ENCODE data around the gene PHGDH. TPM values are rescaled to one million over a fixed set of nuclear protein-coding genes. Genes with fewer than 3 reads are reported as not detected.
"Not testable (repeated sequence)": the region's sequence is repeated elsewhere in the genome, so short reads cannot be mapped to it uniquely, and the experiment has no call there.

Gene PHGDH
- total RNA-seq, 1 experiment from 2014 or later, result 592 TPM

GRCh38 chr1:119703666-119704450, 7.9 kb upstream of the PHGDH start (continued):
- TF ChIP-seq E2F5 (CRISPR knock-in tag; IDR thresholded peaks at IDR 0.05) (no peak), NR1H2 (CRISPR knock-in tag; IDR thresholded peaks at IDR 0.05) (no peak), FOXP1 (CRISPR knock-in tag; IDR thresholded peaks at IDR 0.05; ENCODE audit: borderline replicate concordance) (no peak), ZMAT4 (CRISPR knock-in tag; IDR thresholded peaks at IDR 0.05) (no peak), SMAD3 (CRISPR knock-in tag; IDR thresholded peaks at IDR 0.05; ENCODE audit: borderline replicate concordance) (no peak), NR3C1 (CRISPR knock-in tag; conservative IDR thresholded peaks at IDR 0.05; ENCODE audit: low read depth) (no peak), JUN (CRISPR knock-in tag; IDR thresholded peaks at IDR 0.05) (no peak), MXD4 (CRISPR knock-in tag; IDR thresholded peaks at IDR 0.05; ENCODE audit: borderline replicate concordance) (no peak), STAT6 (CRISPR knock-in tag; conservative IDR thresholded peaks at IDR 0.05; ENCODE audit: low read depth) (no peak)

GRCh38 chr1:119706599-119706998, 5.1 kb upstream of the PHGDH start:
- peaks cover 15% of the 10 kb centered on the region for H3K36me3 Mint-ChIP-seq
- ATAC-seq; DNase-seq (ENCODE audit: low spot score); H3K27me3 Mint-ChIP-seq (ENCODE audit: low read depth); H3K4me1 Mint-ChIP-seq; H3K27ac Mint-ChIP-seq; CTCF ChIA-PET; H3K4me3 Mint-ChIP-seq; POLR2A ChIA-PET: not testable (repeated sequence)
- H3K9me3 Mint-ChIP-seq, result peaks cover 15% of the 10 kb centered on the region

- CTCF ChIA-PET, result interaction anchor here (1.2 to 4.7 kb wide), 6 partner anchors 23 to 100 kb away, joined by 5 to 39 read pairs (median 12); partner anchors contain the start of gene ZNF697
- Mint-ChIP-seq H3K27ac (peak overlapping the region; percentile 99), H3K4me3 (peak overlapping the region; percentile 98), H3K4me1 (peaks cover 40% of the 10 kb centered on the region)
- TF ChIP-seq GTF2I (CRISPR knock-in tag; conservative IDR thresholded peaks at IDR 0.05) (peak; percentile 83; the same call in 1 of the 2 replicates), ZNF425 (CRISPR knock-in tag; conservative IDR thresholded peaks at IDR 0.05) (0 out of 2 replicates have a peak, but pooled peaks have one; percentile 33)
- POLR2A ChIA-PET, result interaction anchor here (0.8 to 3.3 kb wide), 14 partner anchors 13 to 98 kb away, joined by 3 to 22 read pairs (median 4); no protein-coding TSS in a partner anchor
- not testable (repeated sequence) for H3K9me3 Mint-ChIP-seq; H3K27me3 Mint-ChIP-seq (ENCODE audit: low read depth); DNase-seq (ENCODE audit: low spot score); ATAC-seq; H3K36me3 Mint-ChIP-seq
Observed at GRCh38 chr1:119711356-119711803, 354 bp upstream of the PHGDH start.
